CD4-positive, alpha-beta T cell treated with Interleukin-10 for 1 hour (primary cell): Measurements from ENCODE around the gene CERT1.
A peak's percentile ranks its signal among the peaks of the same experiment; 100 is the strongest.
"Not testable (repeated sequence)": the region's sequence is repeated elsewhere in the genome, so short reads cannot be mapped to it uniquely, and the experiment has no call there.

Experiments used
- DNase-seq: peaks from one replicate; pipeline ENCODE4 v3.0.0-alpha.2; 2020

Gene CERT1

GRCh38 chr5:75511435-75512382 is at the start of gene CERT1, which contains the start of gene POLK:
CERT1 (minus strand) TSS chr5:75511629; CDS start chr5:75511207, 422 bp downstream.
POLK (plus strand) TSS chr5:75511891.
- DNase-seq: peak; percentile 96

DNA sequence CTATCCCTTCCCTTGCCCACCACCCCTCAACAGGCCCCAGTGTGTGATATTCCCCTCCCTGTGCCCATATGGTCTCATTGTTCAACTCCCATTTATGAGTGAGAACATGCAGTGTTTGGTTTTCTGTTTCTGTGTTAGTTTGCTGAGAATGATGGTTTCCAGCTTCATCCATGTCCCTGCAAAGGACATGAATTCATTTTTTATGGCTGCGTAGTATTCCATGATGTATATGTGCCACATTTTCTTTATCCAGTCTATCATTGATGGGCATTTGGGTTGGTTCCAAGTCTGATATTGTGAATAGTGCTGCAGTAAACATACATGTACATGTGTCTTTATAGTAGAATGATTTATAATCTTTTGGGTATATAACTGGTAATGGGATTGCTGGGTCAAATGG is 49.2 kb upstream of the CERT1 start:
- not testable (repeated sequence) for DNase-seq

DNA sequence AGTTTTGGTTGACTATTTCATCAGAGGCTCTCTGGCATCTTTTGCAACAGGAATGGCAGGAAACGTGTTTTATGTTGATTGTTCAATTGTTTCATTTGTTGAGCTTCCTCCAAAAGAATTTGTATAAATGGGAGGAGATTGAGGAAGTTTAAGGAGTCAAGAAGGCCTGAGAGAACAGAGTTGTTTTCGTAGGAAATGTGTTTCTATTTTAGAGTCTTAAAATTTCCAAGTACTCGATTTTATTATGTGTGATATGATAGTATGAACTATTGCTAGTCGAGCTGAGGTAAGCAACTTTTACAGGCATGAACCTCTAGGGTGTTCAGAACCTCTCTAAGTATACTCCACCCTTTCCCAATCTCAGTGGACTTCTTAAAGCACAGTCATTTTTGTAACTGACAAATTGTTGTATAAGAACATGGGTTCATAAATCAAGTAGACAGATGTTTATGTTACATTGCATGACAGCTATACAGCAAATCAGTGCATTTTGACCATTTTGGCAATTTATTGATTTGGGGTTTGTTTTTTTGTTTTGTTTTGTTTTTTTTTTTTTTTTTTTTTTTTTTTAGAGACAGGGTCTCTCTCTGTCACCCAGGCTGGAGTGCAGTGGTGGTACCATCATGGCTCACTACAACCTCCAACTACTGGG is 47.7 kb upstream of the CERT1 start:
- no peak for DNase-seq

DNA sequence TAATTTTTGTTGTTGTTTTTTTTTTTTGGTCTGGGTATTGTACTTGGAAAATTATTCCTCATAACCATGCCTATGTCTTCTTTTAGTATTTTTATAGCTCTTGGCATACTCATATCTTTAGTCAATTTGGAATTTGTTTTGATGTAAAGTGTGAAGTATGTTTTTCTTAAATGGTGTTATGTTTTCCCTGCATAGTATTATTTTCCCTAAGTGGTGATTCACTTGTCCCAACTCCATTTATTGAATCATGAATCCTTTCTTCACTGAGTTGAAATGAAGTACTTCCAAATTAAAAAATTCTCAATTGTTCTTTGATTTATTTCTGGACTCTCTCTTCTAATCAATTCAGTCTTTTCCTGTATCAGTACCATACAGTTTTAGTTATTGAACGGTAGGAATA is 46.8 kb upstream of the CERT1 start:
- DNase-seq: no peak

GRCh38 chr5:75553358-75553757 is 41.9 kb upstream of the CERT1 start:
- no peak for DNase-seq

GRCh38 chr5:75552764-75553163 is 41.3 kb upstream of the CERT1 start:
- DNase-seq: no peak

GRCh38 chr5:75551471-75551870 is 40.0 kb upstream of the CERT1 start:
- DNase-seq: no peak

- DNase-seq: no peak
Measured at GRCh38 chr5:75550597-75550996, 39.2 kb upstream of the CERT1 start.

DNA sequence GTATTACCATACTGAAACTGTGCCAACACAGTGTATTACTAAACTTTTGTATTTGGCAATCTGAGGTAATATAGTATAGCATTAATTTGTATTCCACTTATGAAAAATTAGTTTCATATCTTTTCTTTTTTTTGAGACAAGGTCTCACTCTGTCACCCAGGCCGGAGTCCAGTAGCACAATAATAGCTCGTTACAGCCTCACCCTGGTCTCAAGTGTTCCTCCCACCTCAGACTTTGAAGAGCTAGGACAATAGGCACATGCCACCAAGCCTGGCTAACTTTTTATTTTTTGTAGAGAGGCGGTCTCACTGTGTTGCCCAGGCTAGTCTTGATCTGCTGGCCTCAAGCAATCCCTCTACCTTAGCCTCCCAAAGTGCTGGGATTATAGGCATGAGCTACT is 36.4 kb upstream of the CERT1 start:
- DNase-seq: no peak

- no peak for DNase-seq
Measured at GRCh38 chr5:75546830-75547229, 35.4 kb upstream of the CERT1 start.

GRCh38 chr5:75545131-75545530 is 33.7 kb upstream of the CERT1 start:
- DNase-seq: no peak

GRCh38 chr5:75538211-75538610 is 26.8 kb upstream of the CERT1 start:
- no peak for DNase-seq

DNA sequence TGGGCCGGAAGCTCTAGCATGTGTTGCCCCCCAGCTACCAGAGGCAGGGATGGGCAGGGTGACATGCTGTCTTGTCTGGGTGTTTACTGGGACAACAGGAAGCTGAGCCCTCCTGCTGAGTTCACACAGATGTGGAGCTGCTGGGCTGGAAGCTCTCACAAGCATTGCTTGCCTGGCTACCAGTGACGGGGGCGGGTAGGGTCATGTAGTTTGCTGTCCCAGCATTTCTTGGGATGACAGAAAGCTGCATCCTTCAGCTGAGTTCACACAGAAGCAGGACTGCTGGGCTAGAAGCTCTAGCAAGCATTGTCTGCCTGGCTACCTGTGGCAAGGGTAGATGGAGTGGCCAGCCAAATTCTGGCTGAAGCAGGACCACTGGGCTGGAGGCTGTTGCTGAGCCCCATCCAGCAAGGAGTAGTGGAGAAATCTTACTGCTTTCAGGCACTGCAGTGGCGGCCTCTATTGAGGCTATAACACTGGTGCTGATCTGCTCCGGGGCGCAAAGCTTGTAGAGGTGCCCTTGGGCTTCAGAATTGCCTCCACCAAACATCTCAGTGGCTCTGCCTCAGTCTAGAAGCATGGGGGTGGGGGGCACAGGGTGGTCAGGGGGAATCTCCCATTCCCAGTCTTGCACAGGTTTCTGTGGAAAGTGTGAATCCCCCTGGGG is 25.4 kb upstream of the CERT1 start:
- no peak for DNase-seq

DNA sequence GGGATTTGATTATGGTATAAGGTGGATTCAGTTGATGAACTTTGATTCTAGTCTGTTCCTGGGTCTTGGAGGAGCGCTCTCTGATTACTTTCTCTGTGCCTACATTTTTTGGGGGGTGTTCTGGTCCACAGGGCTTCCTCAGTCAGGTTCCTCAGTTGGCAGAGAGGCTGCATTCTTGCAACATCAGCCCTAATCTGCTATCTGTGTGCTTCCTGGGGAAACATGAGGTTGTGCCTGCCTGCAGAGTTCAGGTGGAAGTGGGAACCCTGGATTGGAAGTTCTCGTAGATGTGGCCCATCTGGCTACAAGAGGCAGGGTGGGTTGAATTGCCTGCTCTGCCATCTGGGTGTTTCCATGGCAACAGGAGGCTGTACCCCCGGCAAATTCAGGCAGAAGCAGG is 24.7 kb upstream of the CERT1 start:
- no peak for DNase-seq

DNA sequence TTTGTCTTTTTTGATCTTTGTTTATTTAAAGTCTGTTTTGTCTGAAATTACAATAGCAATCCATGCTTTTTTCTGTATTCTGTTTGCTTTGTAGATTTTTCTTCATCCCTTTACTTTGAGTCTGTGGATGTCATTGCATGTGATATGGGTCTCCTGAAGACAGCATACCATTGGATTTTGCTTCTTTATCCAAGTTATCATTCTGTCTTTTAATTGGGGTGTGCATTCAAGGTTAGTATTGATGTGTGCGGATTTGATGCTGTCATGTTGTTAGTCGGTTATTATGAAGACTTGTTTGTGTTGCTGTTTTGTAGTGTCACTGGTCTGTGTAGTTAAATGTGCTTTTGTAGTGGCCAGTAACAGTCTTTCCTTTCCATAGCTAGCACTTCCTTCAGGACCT is 23.3 kb upstream of the CERT1 start:
- DNase-seq: no peak

GRCh38 chr5:75533716-75534115 is 22.3 kb upstream of the CERT1 start:
- DNase-seq: not testable (repeated sequence)

- DNase-seq: no peak
Measured at GRCh38 chr5:75532190-75532589, 20.8 kb upstream of the CERT1 start.

GRCh38 chr5:75529185-75529584 is 17.8 kb upstream of the CERT1 start:
- DNase-seq: no peak

GRCh38 chr5:75526070-75526469 is 14.6 kb upstream of the CERT1 start:
- DNase-seq: no peak

- no peak for DNase-seq
Measured at GRCh38 chr5:75525344-75525743, 13.9 kb upstream of the CERT1 start.

- no peak for DNase-seq
Measured at GRCh38 chr5:75524591-75524990, 13.2 kb upstream of the CERT1 start.

DNA sequence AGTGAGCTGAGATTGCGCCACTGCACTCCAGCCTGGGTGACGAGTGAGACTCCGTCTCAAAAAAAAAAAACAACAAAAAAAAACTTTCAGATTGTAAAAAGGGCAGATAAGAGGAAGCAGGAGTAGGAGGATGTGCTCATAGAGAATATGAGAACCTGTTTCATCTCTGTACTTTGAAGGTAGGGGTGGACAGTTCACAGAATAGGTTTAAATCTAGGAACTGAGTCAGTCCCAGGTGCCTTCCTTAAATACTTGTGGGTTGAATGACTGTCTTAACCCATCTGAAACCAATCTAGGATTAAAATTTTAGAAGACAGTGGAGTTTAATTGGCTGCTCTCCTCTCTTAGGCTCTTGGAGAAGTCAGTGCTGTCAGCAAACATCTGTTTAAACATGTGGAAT is 12.6 kb upstream of the CERT1 start:
- DNase-seq: no peak

DNA sequence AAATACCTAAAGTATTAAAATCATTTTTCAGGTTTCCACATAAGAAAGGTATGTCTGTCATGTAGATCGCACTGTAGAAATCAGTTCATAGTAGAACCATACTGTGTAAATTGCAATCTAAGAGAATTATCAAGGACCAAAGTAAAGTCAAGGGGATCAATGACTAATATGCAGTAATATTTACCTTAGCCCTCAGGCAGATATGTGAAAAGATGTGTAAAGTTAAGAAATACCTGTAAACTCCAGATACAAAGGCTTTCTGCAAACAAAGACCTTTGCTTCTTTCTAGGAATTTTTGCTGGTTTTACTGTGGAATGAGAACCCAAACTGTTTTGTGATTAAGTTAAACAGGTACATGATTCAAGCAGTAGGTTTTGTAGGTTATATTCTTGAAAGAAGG is 11.8 kb upstream of the CERT1 start:
- DNase-seq: no peak

DNA sequence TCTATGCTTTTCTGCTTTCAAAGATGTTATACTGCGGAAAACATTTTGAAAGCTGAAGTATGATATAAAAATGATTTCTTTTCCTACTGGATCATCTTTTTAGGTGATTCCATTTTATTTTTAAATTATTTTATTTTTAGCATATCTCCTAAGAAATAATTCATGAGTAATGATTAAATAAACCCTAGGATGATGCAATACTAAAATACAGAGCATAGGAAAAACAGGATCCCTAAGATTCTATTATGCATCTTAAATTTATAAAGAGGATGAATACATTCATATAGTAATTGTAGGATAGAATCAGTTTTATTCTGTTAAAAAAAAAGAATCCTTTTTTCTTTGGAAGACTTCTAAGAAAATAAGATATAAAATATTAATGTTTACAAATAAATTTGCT is 11.1 kb upstream of the CERT1 start:
- no peak for DNase-seq
